Activated CD4-positive, alpha-beta T cell treated with anti-CD3 and anti-CD28 coated beads for 24 hours (primary cell): ENCODE measurements around the gene AKAP10.
"Not testable (repeated sequence)": the region's sequence is repeated elsewhere in the genome, so short reads cannot be mapped to it uniquely, and the experiment has no call there.

Experiments
- DNase-seq, 2 donors: peaks; one replicate each; pipeline ENCODE4 v3.0.0-alpha.2; 2020; ENCODE audit warnings: low read depth in 2 of 2

Gene AKAP10

GRCh38 chr17:19868079-19868395, 109.6 kb downstream of the AKAP10 start:
- DNase-seq: no peak

- DNase-seq: peak; percentile 18 to 25
Measured at GRCh38 chr17:19867329-19868078, 110.1 kb downstream of the AKAP10 start, which contains the start of gene ULK2. Gene ULK2 (minus strand): TSS chr17:19867936. CDS start chr17:19867417, 519 bp downstream.

- DNase-seq: peak; percentile 16 to 29
Measured at GRCh38 chr17:19867079-19867328, 110.6 kb downstream of the AKAP10 start.

GRCh38 chr17:19865021-19865420, 112.6 kb downstream of the AKAP10 start:
- DNase-seq: no peak

GRCh38 chr17:19860647-19861177, 116.9 kb downstream of the AKAP10 start:
- DNase-seq: not testable (repeated sequence)

GRCh38 chr17:19857640-19858039, 120.0 kb downstream of the AKAP10 start:
- DNase-seq: no peak
